HEK293 (cell line): Measurements from ENCODE around the gene CIAO2A.

Source experiments
- CTCF ChIA-PET: fragments of 350-600 bp; formaldehyde crosslinking; extraction: SDS; loops from one replicate; lab custom pipeline; 2021; ENCODE audit warnings: antibody characterized with exemption; lab: Yijun Ruan, JAX
- POLR2A ChIA-PET: fragments of 300-600 bp; formaldehyde crosslinking; extraction: SDS; loops from one replicate; lab custom pipeline; 2020; ENCODE audit warnings: antibody characterized with exemption, inconsistent platforms; lab: Yijun Ruan, JAX
- H3K27ac ChIP-seq: fragments of 200-500 bp; sonication (Bioruptor generic); 2 replicates; pipeline ENCODE4 v1.5.1; 2014; ENCODE audit warnings: low read depth, low read length, control low read depth, inconsistent platforms; ENCODE audit errors: extremely low read depth
- H3K36me3 ChIP-seq, 2 experiments: fragments of 200-500 bp in 1 of 2; sonication (Bioruptor generic) in 1 of 2; 1 replicate in 1 of 2; 2 replicates in 1 of 2; pipeline ENCODE4 v1.5.1; 2014 to 2017; ENCODE audit warnings: inconsistent platforms in 2 of 2, low read length in 2 of 2; ENCODE audit not compliant: control insufficient read depth in 2 of 2, insufficient read depth in 1 of 2
- H3K4me1 ChIP-seq: fragments of 200-500 bp; sonication (Bioruptor generic); 2 replicates; pipeline ENCODE4 v1.5.1; 2014; ENCODE audit warnings: mild to moderate bottlenecking, low read length, inconsistent platforms; ENCODE audit not compliant: control insufficient read depth, insufficient read depth
- H3K4me3 ChIP-seq: 2 replicates; pipeline ENCODE4 v1.5.1; 2011; ENCODE audit warnings: low read depth, mild to moderate bottlenecking, control low read depth, low read length, moderate library complexity
- H3K9me3 ChIP-seq: fragments of 200-500 bp; sonication (Bioruptor generic); 2 replicates; pipeline ENCODE4 v1.5.1; 2014; ENCODE audit warnings: low read depth, low read length, inconsistent platforms; ENCODE audit not compliant: control insufficient read depth, insufficient read depth
- HOXA7 ChIP-seq: sonication (generic); formaldehyde crosslinking; IDR thresholded peaks from 2 replicates; pipeline ENCODE4 v1.8.1; 2022; ENCODE audit warnings: missing genetic modification reagents, borderline replicate concordance
- KLF17 ChIP-seq: fragments of 450-650 bp; formaldehyde crosslinking; IDR thresholded peaks from 2 replicates; pipeline ENCODE4 v1.5.1; 2016; ENCODE audit warnings: missing biosample characterization, missing genetic modification characterization
- PRDM1 ChIP-seq: fragments of 450-650 bp; formaldehyde crosslinking; IDR thresholded peaks from 2 replicates; pipeline ENCODE4; 2016; ENCODE audit warnings: missing biosample characterization, missing genetic modification characterization
- PRDM4 ChIP-seq: fragments of 450-650 bp; formaldehyde crosslinking; IDR thresholded peaks from 2 replicates; pipeline ENCODE4 v1.5.1; 2017; ENCODE audit warnings: missing biosample characterization, missing genetic modification characterization
- SCRT1 ChIP-seq: fragments of 450-650 bp; formaldehyde crosslinking; IDR thresholded peaks from 2 replicates; pipeline ENCODE4 v1.5.1; 2016; ENCODE audit warnings: missing biosample characterization, missing genetic modification characterization, borderline replicate concordance
- SETDB1 ChIP-seq: IDR thresholded peaks from one replicate; pipeline ENCODE4 v1.6.1; 2017; ENCODE audit warnings: mild to moderate bottlenecking, low read length, moderate library complexity, mixed read lengths; ENCODE audit not compliant: insufficient read length
- ZFP41 ChIP-seq: fragments of 450-650 bp; formaldehyde crosslinking; IDR thresholded peaks from 2 replicates; pipeline ENCODE4 v1.5.1; 2016; ENCODE audit warnings: missing biosample characterization, missing genetic modification characterization, borderline replicate concordance
- ZNF114 ChIP-seq: fragments of 450-650 bp; formaldehyde crosslinking; IDR thresholded peaks from 2 replicates; pipeline ENCODE4 v1.5.0; 2017; ENCODE audit warnings: missing biosample characterization, missing genetic modification characterization
- ZNF132 ChIP-seq: fragments of 450-650 bp; formaldehyde crosslinking; IDR thresholded peaks from 2 replicates; pipeline ENCODE4 v1.5.1; 2017; ENCODE audit warnings: missing biosample characterization, missing genetic modification characterization, borderline replicate concordance
- ZNF138 ChIP-seq: fragments of 450-650 bp; formaldehyde crosslinking; IDR thresholded peaks from 2 replicates; pipeline ENCODE4 v1.5.1; 2016; ENCODE audit warnings: missing biosample characterization, missing genetic modification characterization, borderline replicate concordance
- ZNF146 ChIP-seq: fragments of 450-650 bp; formaldehyde crosslinking; IDR thresholded peaks from 2 replicates; pipeline ENCODE4 v1.5.1; 2016; ENCODE audit warnings: missing biosample characterization, missing genetic modification characterization
- ZNF2 ChIP-seq: fragments of 450-650 bp; formaldehyde crosslinking; IDR thresholded peaks from 2 replicates; pipeline ENCODE4 v1.5.1; 2016; ENCODE audit warnings: missing biosample characterization, missing genetic modification characterization
- ZNF214 ChIP-seq: fragments of 450-650 bp; formaldehyde crosslinking; IDR thresholded peaks from 2 replicates; pipeline ENCODE4 v1.5.1; 2017; ENCODE audit warnings: missing biosample characterization, mild to moderate bottlenecking, missing genetic modification characterization, borderline replicate concordance
- ZNF221 ChIP-seq: fragments of 450-650 bp; formaldehyde crosslinking; IDR thresholded peaks from 2 replicates; pipeline ENCODE4 v1.5.1; 2017; ENCODE audit warnings: missing biosample characterization, missing genetic modification characterization, borderline replicate concordance
- ZNF266 ChIP-seq: fragments of 450-650 bp; formaldehyde crosslinking; IDR thresholded peaks from 2 replicates; pipeline ENCODE4 v1.5.1; 2016; ENCODE audit warnings: missing biosample characterization, missing genetic modification characterization, low read depth
- ZNF341 ChIP-seq: fragments of 450-650 bp; formaldehyde crosslinking; IDR thresholded peaks from 2 replicates; pipeline ENCODE4; 2016; ENCODE audit warnings: low read depth, missing biosample characterization, missing genetic modification characterization
- ZNF394 ChIP-seq: fragments of 450-650 bp; formaldehyde crosslinking; IDR thresholded peaks from 2 replicates; pipeline ENCODE4 v1.5.1; 2016; ENCODE audit warnings: missing biosample characterization, missing genetic modification characterization, mild to moderate bottlenecking, moderate library complexity, borderline replicate concordance
- ZNF530 ChIP-seq: fragments of 450-650 bp; formaldehyde crosslinking; IDR thresholded peaks from 2 replicates; pipeline ENCODE4 v1.5.1; 2016; ENCODE audit warnings: low read depth, missing biosample characterization, missing genetic modification characterization
- ZNF558 ChIP-seq: fragments of 450-650 bp; formaldehyde crosslinking; IDR thresholded peaks from 2 replicates; pipeline ENCODE4 v1.5.1; 2016; ENCODE audit warnings: missing biosample characterization, missing genetic modification characterization
- ZNF658 ChIP-seq: fragments of 450-650 bp; formaldehyde crosslinking; IDR thresholded peaks from 2 replicates; pipeline ENCODE4; 2016; ENCODE audit warnings: missing biosample characterization, missing genetic modification characterization
- ZNF707 ChIP-seq: fragments of 450-650 bp; formaldehyde crosslinking; IDR thresholded peaks from 2 replicates; pipeline ENCODE4 v1.5.1; 2016; ENCODE audit warnings: missing biosample characterization, missing genetic modification characterization
- TF ChIP-seq, protein P1 (sequence below): fragments of 450-650 bp; formaldehyde crosslinking; IDR thresholded peaks from 2 replicates; pipeline ENCODE4 v1.5.1; 2016; ENCODE audit warnings: missing biosample characterization, missing genetic modification characterization
- TF ChIP-seq, protein P2 (sequence below): fragments of 450-650 bp; formaldehyde crosslinking; IDR thresholded peaks from 2 replicates; pipeline ENCODE4 v1.5.1; 2017; ENCODE audit warnings: missing biosample characterization, missing genetic modification characterization
- TF ChIP-seq, protein P3 (sequence below): fragments of 450-650 bp; formaldehyde crosslinking; IDR thresholded peaks from 2 replicates; pipeline ENCODE4 v1.5.1; 2016; ENCODE audit warnings: missing biosample characterization, missing genetic modification characterization

Gene CIAO2A

DNA sequence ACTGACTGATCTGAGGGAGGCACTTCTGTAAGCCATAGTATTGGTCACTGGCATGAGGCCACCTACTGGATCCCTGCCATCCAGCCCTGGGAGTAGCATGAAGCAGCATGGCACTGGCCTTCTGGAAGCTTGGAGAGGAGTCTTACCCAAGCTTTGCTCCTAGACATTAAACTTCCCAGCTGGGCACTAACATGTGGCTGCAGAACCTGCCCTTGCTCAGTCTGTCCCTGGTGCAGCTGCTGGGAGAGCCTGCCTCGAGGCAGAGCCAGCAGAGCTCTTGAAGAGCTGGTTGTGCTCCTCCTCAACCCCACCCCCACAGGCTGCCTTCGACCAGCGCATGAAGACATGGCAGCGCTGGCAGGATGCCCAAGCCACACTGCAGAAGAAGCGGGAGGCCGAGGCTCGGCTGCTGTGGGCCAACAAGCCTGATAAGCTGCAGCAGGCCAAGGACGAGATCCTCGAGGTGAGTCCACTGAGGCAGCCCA lies 40.7 kb upstream of the CIAO2A start (continued):
- TF ChIP-seq HOXA7 (CRISPR knock-in tag) (no peak), ZNF214 (tag by site-specific recombination) (no peak), ZNF707 (tag by site-specific recombination) (no peak), ZNF114 (no peak), PRDM1 (no peak), SETDB1 (no peak)
- TF ChIP-seq, all 188 proteins: peak for 0

GRCh38 chr15:64133623-64134344 lies 40.1 kb upstream of the CIAO2A start:
- Histone ChIP-seq H3K4me3 (no peak overlapping the region), H3K9me3 (no peaks in the 10 kb centered on the region), H3K4me1 (no peaks in the 10 kb centered on the region), H3K36me3 (peaks cover 0 to 89% of the 10 kb centered on the region in 2 experiments), H3K27ac (no peak overlapping the region)
- CTCF ChIA-PET = interaction anchor here (0.6 to 1.6 kb wide), 2 partner anchors 9 to 15 kb away, joined by 3 to 7 read pairs; no protein-coding TSS in a partner anchor
- POLR2A ChIA-PET = interaction anchor here (0.6 kb wide), 1 partner anchor 288 kb away, joined by 3 read pairs; no protein-coding TSS in a partner anchor
- TF ChIP-seq KLF17 = no peak
- TF ChIP-seq ZNF341 (tag by site-specific recombination) = no peak
- no peak for TF ChIP-seq ZNF658 (tag by site-specific recombination)
- TF ChIP-seq, protein P1, sequence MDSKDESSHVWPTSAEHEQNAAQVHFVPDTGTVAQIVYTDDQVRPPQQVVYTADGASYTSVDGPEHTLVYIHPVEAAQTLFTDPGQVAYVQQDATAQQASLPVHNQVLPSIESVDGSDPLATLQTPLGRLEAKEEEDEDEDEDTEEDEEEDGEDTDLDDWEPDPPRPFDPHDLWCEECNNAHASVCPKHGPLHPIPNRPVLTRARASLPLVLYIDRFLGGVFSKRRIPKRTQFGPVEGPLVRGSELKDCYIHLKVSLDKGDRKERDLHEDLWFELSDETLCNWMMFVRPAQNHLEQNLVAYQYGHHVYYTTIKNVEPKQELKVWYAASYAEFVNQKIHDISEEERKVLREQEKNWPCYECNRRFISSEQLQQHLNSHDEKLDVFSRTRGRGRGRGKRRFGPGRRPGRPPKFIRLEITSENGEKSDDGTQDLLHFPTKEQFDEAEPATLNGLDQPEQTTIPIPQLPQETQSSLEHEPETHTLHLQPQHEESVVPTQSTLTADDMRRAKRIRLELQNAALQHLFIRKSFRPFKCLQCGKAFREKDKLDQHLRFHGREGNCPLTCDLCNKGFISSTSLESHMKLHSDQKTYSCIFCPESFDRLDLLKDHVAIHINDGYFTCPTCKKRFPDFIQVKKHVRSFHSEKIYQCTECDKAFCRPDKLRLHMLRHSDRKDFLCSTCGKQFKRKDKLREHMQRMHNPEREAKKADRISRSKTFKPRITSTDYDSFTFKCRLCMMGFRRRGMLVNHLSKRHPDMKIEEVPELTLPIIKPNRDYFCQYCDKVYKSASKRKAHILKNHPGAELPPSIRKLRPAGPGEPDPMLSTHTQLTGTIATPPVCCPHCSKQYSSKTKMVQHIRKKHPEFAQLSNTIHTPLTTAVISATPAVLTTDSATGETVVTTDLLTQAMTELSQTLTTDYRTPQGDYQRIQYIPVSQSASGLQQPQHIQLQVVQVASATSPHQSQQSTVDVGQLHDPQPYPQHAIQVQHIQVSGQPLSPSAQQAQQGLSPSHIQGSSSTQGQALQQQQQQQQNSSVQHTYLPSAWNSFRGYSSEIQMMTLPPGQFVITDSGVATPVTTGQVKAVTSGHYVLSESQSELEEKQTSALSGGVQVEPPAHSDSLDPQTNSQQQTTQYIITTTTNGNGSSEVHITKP (tag by site-specific recombination) = no peak
- TF ChIP-seq ZNF132 = no peak
- TF ChIP-seq ZNF266 (tag by site-specific recombination) = no peak
- no peak for TF ChIP-seq ZNF221 (tag by site-specific recombination)
- TF ChIP-seq ZNF394 (tag by site-specific recombination) = no peak
- no peak for TF ChIP-seq ZNF138 (tag by site-specific recombination)
- TF ChIP-seq ZNF146 (tag by site-specific recombination) = no peak
- TF ChIP-seq, protein P2, sequence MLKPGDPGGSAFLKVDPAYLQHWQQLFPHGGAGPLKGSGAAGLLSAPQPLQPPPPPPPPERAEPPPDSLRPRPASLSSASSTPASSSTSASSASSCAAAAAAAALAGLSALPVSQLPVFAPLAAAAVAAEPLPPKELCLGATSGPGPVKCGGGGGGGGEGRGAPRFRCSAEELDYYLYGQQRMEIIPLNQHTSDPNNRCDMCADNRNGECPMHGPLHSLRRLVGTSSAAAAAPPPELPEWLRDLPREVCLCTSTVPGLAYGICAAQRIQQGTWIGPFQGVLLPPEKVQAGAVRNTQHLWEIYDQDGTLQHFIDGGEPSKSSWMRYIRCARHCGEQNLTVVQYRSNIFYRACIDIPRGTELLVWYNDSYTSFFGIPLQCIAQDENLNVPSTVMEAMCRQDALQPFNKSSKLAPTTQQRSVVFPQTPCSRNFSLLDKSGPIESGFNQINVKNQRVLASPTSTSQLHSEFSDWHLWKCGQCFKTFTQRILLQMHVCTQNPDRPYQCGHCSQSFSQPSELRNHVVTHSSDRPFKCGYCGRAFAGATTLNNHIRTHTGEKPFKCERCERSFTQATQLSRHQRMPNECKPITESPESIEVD = no peak
- TF ChIP-seq ZNF2 (tag by site-specific recombination) = no peak
- no peak for TF ChIP-seq SCRT1
- no peak for TF ChIP-seq PRDM4 (tag by site-specific recombination)
- no peak for TF ChIP-seq ZNF558
- no peak for TF ChIP-seq ZFP41 (tag by site-specific recombination)
- TF ChIP-seq, protein P3, sequence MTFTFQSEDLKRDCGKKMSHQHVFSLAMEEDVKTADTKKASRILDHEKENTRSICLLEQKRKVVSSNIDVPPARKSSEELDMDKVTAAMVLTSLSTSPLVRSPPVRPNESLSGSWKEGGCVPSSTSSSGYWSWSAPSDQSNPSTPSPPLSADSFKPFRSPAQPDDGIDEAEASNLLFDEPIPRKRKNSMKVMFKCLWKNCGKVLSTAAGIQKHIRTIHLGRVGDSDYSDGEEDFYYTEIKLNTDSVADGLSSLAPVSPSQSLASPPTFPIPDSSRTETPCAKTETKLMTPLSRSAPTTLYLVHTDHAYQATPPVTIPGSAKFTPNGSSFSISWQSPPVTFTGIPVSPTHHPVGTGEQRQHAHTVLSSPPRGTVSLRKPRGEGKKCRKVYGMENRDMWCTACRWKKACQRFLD (tag by site-specific recombination) = no peak
- TF ChIP-seq ZNF530 = no peak
